Endometrial microvascular endothelial cells (primary cell): ENCODE results near the gene PROSER3. TPM values are rescaled to one million over a fixed set of nuclear protein-coding genes. Genes with fewer than 3 reads are reported as not detected.
"Not testable (repeated sequence)": the region's sequence is repeated elsewhere in the genome, so short reads cannot be mapped to it uniquely, and the experiment has no call there.

Experiments used
- in situ Hi-C: cut with HindIII; loops from 2 replicates; pipeline ENCODE4 v1.10.0; 2017; ENCODE audit warnings: low sequenced_read_pairs, low pct_unique_long_range_greater_than_20kb; ENCODE audit errors: inconsistent ontology term
- total RNA-seq: library from RNA; depleted of rRNA; stranded (reverse); fragments of >200 nt; gene quantifications from one replicate; pipeline ENCODE4 v1.2.3, GENCODE V29; 2015; ENCODE audit errors: inconsistent ontology term

The PROSER3 gene
- total RNA-seq, 1 donor from 2014 or later = 7.2 TPM

DNA sequence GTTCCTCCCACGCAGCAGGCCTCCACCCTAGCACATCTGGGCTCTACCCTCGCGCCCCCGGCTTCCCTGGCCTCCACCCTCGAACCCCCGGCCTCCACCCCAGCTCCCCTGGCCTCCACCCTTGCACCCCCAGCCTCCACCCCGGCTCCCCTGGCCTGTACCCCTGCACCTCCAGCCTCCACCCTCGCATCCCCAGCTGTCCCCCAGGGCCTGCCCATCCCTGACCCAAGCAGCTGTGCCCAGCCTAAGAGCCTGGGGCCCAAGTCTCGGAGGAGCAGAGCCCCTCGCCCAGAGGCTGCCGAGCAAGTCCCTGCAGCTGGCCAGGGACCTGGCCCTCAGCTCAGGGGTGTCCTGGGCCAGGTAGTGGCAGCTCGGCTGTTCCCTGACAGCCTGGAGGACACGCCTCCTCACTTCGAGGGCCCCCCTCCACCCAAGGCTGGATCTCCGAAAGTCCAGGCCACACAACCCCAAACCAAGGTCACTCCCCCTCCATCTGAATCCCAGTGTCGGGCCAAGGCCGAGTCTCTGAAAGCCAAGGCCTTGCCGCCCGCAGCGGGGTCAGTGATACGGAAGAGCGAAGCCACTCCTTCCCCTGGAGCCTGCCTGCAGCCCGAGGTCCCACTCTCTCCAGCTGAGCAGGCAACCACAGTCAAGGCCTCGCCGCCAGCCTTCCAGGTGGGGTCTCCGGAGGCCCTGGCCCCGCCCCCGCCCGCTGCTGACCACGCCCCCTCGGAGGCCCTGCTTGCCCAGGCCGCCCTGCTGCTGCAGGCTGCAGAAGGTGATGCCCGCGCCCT lies 9.5 kb downstream of the PROSER3 start:
- in situ Hi-C loops = no loop called here

DNA sequence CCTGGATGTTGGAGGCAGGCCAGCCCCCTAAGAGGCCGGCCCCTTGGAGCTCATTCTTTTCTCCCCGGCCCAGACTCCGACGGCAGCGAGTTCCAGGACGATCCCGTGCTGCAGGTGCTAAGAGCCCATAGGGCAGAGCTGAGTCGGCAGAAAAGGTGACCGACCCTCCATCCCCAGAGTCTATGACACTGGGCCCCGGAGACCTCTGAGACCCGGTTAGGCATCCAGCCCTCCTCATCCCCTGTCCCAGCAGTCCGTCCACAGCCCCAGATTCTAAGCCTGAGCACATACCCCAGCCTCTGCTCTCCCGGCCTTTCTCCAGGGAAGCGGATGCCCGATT lies 10.1 kb downstream of the PROSER3 start:
- in situ Hi-C loops = no loop called here

DNA sequence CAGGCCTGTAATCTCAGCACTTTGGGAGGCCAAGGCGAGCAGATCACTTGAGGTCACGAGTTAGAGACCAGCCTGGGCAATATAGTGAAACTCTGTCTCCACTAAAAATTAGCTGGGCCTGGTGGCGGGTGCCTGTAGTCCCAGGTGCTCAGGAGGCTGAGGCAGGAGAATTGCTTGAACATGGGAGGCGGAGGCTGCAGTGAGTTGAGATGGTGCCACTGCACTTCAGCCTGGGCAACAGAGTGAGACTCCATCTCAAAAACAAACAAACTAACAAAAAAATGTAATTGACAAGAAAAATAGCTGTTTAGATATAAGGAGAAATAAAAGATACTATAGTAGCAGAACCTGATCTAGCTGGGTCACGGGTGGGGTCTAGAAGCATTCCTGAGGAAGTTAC lies 14.4 kb downstream of the PROSER3 start:
- in situ Hi-C loops = not testable (repeated sequence)

DNA sequence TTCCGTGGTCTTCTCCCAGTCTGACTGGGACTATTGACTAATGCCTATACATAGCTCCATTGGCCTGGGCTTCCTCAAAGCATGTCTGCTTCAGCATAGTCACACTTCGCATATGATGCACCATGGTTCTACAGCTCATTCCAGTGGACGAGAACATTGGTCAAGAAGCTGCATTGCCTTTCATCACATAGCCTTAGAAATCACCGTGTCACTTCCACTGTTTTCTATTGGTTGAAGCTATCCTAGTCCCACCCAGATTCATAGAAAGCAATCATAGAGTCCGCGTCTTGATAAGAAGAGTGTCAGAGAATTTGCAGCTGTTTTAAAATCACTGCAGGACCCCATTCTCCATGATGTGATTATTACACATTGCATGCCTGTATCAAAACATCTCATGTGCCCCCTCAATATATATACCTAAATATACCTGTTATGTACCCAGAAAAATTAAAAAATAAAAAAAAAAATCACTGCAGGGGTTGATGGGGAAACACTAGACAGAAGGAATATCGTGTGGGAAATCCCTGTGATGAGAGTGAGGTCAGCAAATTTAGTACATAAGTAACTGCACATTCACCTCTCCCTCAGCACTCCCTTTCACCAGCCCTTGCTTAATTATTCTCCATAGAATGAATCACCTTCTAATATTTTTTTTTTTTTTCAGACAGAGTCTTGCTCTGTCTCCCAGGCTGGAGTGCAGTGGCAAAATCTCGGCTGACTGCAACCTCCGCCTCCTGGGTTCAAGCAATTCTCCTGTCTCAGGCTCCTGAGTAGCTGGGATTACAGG lies 15.2 kb downstream of the PROSER3 start:
- in situ Hi-C loops = no loop called here

DNA sequence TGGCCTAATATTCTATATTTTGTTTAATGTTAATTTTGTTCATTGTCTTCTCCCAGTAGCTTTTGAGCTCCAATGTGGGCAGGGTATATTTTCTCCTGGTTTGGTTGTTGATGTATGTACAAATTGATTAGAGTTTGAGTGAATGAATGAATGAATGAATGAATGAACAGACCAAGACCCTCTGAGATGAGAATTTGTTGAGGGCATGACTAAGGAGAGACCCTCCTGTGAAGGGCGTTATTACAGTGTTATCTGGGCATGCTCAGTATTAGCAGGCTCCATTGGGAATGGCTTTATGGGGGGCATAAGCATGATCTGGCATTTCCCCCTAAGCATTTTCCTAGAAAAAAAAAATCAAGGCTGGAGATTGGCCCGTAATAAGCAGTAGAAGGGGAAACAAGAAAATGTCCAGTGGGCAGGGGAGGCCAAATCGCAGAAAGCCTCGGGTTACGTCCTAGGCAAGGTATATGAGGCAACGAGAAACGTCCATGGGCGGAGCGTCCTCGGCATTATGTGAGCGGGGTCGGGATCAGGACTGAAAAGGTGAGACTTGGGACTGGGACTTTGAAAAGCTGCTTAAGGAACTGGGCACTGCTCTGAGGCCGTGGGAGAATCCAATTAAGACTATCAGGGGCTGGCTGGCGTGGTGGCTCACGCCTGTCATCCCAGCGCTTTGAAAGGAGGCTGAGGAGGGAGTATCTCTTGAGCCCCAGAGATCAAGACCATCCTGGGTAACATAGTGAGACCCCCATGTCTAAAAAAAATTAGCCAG lies 16.5 kb downstream of the PROSER3 start:
- in situ Hi-C loops = no loop called here

- in situ Hi-C loops = no loop called here
Observed at GRCh38 chr19:35775046-35775297, 17.0 kb downstream of the PROSER3 start.

GRCh38 chr19:35775298-35776101 lies 17.5 kb downstream of the PROSER3 start, which contains the start of gene ARHGAP33:
TSS of gene ARHGAP33 (plus strand) at chr19:35775564. CDS start at chr19:35775659, 95 bp downstream.
- in situ Hi-C loops = no loop called here

- in situ Hi-C loops = no loop called here
Observed at GRCh38 chr19:35776102-35776788, 18.3 kb downstream of the PROSER3 start.

GRCh38 chr19:35777086-35777841 lies 19.3 kb downstream of the PROSER3 start:
- in situ Hi-C loops = no loop called here

DNA sequence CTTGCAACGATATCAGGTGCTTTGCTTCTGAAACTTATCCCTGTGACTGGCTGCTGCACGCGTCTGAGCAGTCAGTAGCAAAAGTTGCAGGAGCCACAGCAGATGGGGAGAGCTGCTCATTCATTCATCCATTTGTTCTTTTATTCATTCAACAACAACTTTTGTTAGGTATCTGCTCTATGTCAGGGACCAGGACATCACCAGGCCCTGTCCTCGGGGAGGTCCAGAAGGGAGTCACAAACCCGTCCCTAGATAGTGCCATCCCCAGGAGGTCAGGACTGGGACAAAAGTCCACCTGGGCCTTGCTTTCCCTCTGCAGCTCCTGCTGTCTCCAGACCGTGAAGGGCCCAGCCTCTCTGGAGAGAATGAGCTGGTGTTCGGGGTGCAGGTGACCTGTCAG lies 20.0 kb downstream of the PROSER3 start:
- in situ Hi-C loops = no loop called here

GRCh38 chr19:35779033-35779432 lies 21.1 kb downstream of the PROSER3 start:
- in situ Hi-C loops = no loop called here

- in situ Hi-C loops = no loop called here
Observed at GRCh38 chr19:35780058-35780457, 22.1 kb downstream of the PROSER3 start.

GRCh38 chr19:35780717-35781116 lies 22.7 kb downstream of the PROSER3 start:
- in situ Hi-C loops = no loop called here

DNA sequence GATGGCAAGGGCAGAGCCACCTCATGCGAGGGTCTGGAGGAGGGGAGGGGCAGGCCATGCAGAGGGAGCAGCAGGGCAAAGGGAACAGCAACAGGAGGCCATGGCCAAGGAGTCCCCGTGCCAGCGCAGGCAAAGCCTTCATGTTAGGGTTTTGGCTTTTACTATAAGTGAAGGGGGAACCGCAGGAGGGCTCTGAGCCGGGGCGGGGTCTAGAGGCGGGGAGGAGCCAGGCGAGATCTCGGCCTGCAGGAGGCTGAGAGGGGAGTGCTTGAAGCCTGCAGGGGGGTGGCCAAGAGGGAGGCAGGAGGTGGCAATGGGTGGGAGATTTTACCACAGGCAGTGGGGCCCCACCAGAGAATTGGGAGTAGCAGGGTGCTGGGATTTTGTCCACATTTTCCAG lies 23.7 kb downstream of the PROSER3 start:
- in situ Hi-C loops = no loop called here

- in situ Hi-C loops = no loop called here
Observed at GRCh38 chr19:35782589-35782988, 24.6 kb downstream of the PROSER3 start.

DNA sequence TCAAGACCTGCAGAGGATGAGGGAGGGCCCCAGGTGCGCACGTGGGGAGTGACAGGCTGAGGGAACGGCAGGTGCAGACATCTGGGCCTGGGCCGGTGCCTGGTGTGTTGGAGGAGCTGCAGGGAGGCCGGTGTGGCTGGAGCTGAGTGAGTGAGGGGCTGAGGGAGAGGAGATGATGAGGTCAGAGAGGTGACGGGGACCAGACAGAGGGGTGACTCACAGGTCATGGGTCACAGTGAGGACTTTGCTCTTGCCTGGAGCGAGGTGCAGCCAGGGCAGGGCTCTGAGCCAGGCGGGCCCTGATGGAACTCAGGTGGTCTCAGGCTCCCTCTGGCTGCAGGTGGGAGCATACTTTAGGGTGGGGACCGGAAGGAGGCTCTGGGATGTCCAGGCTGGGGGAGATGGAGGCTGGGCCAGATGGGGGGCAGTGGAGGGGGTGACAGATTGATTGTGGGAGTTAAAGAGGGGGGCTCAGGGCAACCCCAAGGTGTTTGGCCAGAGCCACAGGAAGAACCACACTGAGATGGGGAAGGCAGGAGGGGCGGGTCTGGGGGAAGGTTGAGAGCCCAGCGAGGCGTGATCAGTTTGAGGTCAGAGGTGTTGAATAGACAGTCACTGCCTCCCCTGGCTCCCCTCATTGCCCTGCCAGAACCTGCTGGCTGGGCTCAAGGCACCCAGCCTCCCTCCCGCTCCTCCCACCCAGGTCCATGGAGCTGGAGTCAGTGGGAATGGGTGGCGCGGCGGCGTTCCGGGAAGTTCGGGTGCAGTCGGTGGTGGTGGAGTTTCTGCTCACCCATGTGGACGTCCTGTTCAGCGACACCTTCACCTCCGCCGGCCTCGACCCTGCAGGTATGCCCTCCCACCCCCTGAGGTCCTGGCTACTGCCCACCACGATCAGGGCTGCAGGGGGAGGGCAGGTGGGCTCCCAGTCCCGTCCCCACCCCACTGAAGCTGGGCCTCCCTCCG lies 25.8 kb downstream of the PROSER3 start:
- in situ Hi-C loops = no loop called here
